Hepatocyte (in vitro differentiated cells): ENCODE data around the gene PTPRD.

Experiments
- CTCF ChIP-seq: fragments of 200-600 bp; sonication (generic); IDR thresholded peaks from 2 replicates; pipeline ENCODE4 v1.5.1; 2016; ENCODE audit warnings: antibody characterized with exemption, mild to moderate bottlenecking; ENCODE audit not compliant: poor library complexity
- EZH2 ChIP-seq: fragments of 200-600 bp; sonication (generic); IDR thresholded peaks from 2 replicates; pipeline ENCODE4 v1.6.1; 2016; ENCODE audit warnings: antibody characterized with exemption, mild to moderate bottlenecking, borderline replicate concordance

GRCh38 chr9:8570776-8571175, 2042.0 kb downstream of the PTPRD start:
- TF ChIP-seq CTCF = no peak
- TF ChIP-seq EZH2 = no peak
